ENCODE measurements around the gene NANOS3.

The NANOS3 gene

GRCh38 chr19:13923194-13923987, 46.5 kb downstream of the NANOS3 start:
- no peak for DNase-seq

- no peak for DNase-seq
Observed at GRCh38 chr19:13926010-13926409, 49.1 kb downstream of the NANOS3 start.

GRCh38 chr19:13926715-13927114, 49.8 kb downstream of the NANOS3 start:
- DNase-seq = no peak

- DNase-seq = no peak
Observed at GRCh38 chr19:13929340-13929739, 52.4 kb downstream of the NANOS3 start.

GRCh38 chr19:13929956-13930355, 53.0 kb downstream of the NANOS3 start:
- no peak for DNase-seq

Measured in SW 1271 (cell line).